Activated CD8-positive, alpha-beta memory T cell treated with anti-CD3 and anti-CD28 coated beads for 36 hours (primary cell): ENCODE data around the gene TNFSF15. TPM values are rescaled to one million over a fixed set of nuclear protein-coding genes. Genes with fewer than 3 reads are reported as not detected.

ENCODE experiments used
- CTCF ChIA-PET: fragments of 350-600 bp; sonication (Branson Sonifier 250); formaldehyde crosslinking; loops from one replicate; lab custom pipeline; 2021; ENCODE audit warnings: antibody characterized with exemption; lab: Charles Lee
- POLR2A ChIA-PET: fragments of 350-600 bp; sonication (Branson Sonifier 250); formaldehyde crosslinking; loops from one replicate; lab custom pipeline; 2021; ENCODE audit warnings: antibody characterized with exemption; lab: Charles Lee
- total RNA-seq, 2 experiments: library from RNA; stranded (reverse); gene quantifications; one replicate each; pipeline ENCODE4 v1.2.3, GENCODE V29; 2021

The TNFSF15 gene
- total RNA-seq, 2 experiments from 2014 or later: 0.23 to 0.29 TPM

DNA sequence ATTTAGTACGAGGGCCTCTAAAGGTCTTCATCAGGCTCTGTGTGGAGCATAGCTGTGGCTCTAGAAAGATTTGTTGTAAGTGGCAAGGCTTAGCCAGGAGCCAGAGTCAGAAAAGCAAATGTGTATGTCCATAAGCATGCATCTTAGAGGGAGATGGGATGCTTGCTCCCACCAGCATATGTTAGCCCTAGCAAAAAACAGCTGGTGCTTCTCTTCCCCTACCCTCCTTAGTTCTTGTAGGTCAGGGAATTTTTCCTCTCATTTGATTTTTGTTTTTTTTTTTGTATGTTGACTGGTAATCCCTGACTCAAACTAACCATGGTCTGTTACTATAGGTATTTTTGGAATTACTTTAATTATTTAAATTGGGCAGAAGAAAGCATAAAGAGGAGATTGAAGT lies 7.7 kb downstream of the TNFSF15 start:
- ChIA-PET POLR2A (no interaction called here), CTCF (no interaction called here)

DNA sequence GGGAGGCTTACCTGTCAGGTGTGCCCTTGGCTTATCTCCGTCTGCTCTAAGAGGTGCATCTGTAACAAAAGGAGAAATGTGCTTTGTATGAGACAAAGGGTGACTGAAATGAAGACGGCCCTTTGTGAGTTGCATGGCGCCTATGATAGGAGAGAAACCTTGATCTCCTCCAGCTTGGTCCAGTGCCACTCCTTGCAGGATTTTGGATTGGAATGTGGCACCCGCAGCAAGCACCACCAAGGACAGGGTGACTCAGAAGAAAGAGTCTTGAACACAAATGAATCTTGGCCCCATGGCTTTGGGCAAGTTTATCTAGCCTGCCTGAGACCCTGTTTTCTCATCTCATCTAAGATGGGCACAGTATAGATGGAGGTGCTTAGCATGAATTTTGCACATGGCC lies 13.4 kb downstream of the TNFSF15 start:
- ChIA-PET CTCF (no interaction called here), POLR2A (no interaction called here)

DNA sequence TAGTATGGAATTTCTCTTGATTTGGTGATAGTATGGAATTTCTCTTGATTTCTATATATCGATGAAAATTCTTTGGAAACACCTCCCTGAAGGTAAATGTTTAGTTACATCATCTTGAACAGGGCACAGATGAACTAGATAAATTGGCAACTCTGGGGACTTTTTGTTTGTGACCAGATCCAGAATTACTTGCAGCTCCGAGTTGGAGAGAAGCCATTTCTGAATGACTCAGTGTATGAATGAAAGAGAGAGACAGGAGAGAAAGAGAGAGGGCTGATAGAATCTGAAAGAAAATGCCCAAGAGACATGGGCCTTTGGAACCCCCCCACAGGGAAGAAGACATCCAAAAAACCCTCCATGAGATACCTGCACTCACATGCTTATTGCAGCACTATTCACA lies 14.1 kb downstream of the TNFSF15 start:
- ChIA-PET CTCF (no interaction called here), POLR2A (no interaction called here)

DNA sequence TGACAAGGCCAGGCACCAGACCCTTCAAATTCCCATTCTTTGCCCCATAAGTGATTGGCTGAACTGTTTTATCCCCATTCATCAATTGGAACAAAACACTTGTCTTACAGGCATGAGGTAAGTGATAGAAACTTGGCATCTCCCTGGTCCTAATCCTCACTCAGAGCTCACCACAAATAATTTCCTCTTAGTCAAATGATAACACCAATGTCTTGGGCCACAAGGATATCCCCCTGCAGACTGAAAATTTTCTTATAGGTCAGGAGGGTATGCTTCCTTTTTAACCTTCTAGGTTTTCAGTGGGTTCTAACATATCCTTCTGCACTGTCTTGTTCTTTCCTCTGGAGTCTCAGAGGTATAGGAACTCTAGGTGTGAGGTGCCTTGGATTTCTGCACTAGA lies 14.5 kb downstream of the TNFSF15 start:
- CTCF ChIA-PET: no interaction called here

DNA sequence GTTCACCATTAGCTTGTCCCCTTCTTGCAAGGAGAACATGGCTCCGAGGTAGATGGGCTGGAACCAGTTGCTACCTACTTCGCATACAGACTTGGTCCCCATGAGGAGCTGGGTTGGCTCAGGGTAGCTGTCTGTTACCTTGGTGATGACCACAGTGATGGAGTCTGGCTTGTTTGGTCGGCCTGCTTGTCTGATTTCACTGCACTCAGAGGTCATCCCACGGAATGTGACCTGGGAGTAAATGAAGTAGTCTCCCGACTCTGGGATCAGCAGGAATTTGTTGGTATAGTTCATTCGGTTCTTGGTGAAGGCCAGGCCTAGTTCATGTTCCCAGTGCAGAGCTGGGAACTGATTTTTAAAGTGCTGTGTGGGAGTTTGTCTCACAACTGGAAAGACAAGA lies 15.3 kb downstream of the TNFSF15 start:
- ChIA-PET CTCF (no interaction called here), POLR2A (no interaction called here)

More for the DNA sequence above, 14.5 kb downstream of the TNFSF15 start:
- POLR2A ChIA-PET: no interaction called here

DNA sequence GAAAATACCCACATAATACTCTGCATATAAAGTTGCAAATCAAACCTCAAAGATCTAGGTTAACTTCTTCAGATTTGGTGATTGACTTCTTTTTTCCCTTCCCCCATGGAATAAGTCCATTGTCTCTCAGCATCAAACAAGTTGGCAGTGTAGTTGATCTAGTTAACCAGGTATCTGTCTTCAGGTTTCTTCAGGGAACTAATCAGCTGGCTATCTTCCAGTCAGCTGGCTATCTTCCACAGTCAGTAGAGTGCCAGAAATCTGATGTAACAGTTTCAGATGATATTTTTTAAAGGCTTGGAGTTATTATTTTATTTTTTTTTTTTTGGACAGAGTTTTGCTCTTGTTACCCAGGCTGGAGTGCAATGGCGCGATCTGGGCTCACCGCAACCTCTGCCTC lies 16.8 kb downstream of the TNFSF15 start:
- ChIA-PET POLR2A (no interaction called here), CTCF (no interaction called here)

DNA sequence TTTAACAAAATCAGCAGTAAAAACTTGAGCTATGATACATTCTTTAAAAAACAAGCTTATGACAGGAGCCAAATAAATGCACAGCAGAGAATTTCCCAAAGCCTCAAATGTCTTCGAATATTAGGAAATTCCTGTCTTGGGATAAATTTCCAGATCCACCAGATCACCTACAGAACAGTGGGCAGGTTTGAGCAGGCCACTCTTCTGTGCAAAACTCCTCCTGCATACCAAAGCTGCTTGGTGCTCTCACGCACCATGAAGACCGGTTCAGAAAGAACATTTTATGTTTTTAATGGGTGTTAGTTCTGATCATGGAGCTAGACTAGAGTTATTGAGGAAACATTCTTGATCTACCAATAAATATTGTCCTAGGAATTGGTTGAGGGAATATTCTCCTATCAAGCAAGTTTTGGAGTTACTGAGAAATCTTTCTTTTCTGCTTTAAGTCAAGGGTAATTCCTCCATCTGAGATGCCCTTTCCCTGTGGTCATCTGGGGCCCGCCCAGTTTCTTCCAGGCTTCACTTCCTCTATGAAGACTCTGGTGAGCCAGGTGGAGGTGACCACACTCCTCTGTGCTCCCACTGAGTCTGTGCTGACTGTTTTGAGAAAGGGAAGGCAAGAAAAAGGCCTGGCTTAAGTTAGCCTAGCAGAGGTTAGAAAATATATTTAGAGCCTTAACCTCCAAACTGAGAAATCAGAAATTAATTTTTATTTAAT lies 17.9 kb downstream of the TNFSF15 start:
- ChIA-PET CTCF (no interaction called here), POLR2A (no interaction called here)

DNA sequence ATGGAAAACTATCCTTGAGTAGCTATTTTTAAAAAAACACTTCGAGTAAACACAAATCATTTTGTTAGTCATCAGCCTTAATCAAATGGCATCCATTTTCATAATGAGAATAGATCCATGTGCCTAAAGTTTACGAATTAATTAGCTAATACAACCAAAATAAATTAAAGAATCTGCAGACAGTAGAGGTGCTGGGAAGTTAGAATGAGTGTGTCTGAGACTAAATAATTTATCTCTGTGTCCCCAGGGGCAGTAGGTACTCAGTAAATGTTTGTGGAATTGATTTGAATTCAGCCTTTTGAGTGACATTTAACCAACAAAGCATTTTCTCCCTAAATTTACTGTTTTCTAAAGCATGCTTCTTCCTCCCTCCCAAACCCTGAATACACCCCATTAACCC lies 18.6 kb downstream of the TNFSF15 start:
- CTCF ChIA-PET: no interaction called here
- POLR2A ChIA-PET: no interaction called here

DNA sequence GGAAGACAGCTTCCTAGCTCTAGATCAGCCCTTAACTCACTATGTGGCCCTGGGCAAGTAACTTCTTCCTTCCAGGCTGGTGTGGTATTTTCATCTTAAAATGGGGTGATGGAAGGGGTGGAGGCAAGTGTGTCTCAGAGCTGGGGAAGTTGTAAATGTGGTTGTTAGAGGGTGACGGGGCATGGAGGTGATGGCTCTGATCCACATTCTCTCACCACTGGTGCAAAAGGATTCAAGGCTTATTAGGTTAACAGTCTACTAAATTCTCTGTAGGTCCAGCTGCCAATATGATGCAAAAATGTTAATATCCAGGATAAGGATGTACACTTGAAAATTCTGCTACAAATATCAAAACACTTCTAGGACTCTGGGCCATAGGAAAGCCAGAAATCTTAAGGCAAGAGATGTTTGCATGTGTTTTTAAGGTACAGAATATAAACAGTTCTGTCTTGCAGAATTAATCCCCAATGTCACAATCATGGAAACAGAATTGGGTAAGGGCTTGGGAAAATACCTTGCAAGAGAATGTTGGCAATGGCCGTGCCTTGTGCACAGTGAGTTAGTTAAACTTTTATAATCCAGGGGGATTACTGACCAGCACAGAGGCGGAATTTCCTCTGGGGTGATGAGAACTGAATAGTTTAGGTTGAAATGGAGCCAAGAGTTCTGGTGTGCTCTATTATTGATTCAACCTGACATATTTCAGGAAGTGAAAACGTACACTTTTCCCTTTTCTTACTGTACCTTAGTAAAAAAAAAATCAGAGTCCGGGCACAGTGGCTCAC lies 19.8 kb downstream of the TNFSF15 start:
- ChIA-PET POLR2A (no interaction called here), CTCF (no interaction called here)

DNA sequence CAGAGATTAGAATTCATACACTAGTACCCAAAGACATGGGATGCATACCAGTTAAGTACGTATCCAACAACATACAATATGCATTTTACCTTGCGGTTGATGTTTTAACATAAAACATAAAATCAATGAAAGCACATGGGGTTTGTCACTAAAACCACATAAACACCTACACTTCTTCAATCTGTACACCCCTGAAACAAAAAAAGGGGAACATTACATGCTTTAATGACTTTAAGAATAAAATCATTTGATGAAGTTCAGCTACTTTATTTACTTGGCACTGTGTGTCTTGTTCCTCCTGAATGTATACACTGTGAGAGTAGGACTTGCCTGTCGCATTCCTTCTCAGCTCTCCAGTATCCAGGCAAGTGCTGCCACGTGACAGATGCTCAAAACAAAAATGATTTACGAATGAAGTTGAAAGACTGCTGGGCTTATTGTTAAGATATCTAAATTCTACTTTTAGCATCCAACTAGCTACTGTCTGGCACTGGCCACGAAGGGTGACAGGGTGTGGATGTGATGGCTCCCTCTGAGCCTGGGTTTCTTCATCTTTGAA lies 21.0 kb downstream of the TNFSF15 start:
- ChIA-PET CTCF (no interaction called here), POLR2A (no interaction called here)

DNA sequence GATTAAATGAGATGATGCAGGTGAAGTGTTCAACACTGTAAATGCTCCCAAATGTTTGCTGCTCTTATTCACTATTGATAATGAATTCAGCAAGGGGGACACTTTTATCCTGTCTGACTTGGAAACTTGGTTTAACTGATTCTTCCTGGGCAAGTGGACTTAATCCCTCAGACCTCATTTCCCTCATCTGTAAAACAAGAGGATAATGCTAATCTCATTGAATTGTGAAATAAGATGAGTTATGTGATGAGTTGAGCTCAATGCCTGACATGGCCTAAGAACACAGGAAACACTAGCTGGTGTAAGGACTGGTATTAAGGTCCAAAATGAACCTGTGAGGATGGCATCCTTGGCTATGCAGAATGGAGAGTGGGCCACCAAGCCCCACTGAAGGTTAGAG lies 23.3 kb downstream of the TNFSF15 start:
- ChIA-PET CTCF (interaction anchor here (0.6 kb wide), 1 partner anchor 9 kb away, joined by 3 read pairs; no protein-coding TSS in a partner anchor), POLR2A (no interaction called here)

DNA sequence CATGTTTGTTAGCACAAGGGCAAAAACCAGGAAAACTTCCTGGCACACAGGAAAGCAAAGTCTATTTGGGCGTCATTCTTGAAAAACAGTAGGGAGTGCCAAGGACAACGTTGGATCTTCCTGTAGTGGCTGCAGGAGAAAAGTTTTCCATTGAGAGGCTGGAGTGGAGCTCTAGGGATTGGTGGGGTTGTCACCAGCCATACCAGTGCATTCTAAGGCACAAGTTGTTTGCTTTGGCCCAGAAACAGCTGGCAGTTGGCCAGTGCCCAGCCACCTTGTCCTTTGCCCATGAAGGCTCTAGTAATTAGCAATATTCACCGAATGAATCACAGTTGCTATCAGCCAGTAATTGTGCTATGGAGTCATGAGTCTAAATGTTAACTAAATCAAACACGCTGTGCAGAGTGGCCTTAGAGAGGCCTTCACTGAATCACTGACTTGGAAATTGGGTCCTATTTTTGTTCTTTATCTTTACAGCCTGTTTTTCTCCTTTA lies 26.4 kb downstream of the TNFSF15 start:
- ChIA-PET POLR2A (no interaction called here), CTCF (interaction anchor here (1.6 kb wide), 1 partner anchor 127 kb away, joined by 3 read pairs; no protein-coding TSS in a partner anchor)

DNA sequence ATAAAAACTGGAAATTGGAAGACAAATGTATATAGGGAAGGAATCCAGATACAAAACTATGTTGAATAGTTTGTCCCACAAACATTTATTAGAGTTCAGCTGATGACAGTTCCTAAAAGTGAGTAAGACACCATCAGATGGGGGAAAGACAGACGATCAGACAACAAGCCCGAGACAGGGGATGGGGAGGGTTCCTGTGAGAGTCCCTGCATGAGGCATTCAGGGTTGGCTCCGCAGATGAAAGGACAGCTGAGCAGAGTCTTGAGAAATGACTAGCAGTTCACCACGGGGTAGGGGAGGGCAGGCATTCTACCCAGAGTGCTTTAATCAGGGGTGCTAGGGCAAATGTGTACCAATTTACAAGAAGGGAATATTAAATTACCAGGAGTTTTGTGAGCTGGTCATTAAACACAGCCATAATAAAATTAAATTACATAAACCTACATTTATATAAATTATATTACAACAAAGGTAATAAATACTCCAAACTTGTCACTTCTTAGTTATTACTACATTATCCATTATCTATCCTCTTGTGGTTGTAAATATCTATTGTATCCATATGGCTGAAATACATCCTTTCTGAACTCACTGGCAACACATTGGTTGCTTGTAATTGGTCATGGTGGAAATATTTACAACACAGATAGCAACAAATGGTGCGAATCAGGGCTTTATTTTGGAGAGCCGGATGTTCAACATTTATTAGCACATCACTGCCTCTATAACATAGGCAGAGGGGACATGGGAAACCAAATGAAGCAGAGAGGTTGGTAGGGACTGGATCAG lies 27.8 kb downstream of the TNFSF15 start:
- CTCF ChIA-PET: no interaction called here
- POLR2A ChIA-PET: no interaction called here

DNA sequence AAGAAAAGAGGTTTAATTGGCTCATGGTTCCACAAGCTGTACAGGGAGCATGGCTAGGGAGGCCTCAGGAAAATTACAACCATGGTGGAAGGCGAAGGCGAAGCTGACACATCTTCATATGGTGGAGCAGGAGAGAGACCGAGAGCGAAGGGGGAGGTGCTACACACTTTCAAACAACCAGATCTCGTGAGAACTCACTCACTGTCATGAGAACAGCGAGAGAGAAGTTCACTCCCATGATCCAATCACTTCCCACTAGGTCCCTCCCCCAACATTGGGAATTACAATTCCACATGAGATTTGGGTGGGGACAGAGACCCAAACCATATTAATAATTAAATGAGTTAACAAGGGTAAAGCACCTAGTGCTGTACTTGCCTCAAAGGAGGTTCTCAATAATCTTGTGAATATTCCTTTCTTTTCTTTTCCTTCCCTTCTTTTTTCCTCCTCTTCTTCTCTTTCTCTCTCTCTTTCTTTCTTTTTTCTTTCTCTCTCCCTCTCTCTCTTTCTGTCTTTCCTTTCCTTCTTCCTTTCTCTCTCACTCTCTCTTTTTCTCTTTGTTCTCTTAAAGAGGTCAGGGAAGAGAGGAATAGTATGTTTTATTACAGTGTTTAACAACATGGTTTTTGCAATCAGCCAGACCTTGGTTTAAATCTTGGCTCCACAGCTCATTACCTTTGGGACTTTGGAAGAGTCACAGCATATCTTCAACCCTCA lies 29.0 kb downstream of the TNFSF15 start:
- ChIA-PET POLR2A (no interaction called here), CTCF (no interaction called here)

DNA sequence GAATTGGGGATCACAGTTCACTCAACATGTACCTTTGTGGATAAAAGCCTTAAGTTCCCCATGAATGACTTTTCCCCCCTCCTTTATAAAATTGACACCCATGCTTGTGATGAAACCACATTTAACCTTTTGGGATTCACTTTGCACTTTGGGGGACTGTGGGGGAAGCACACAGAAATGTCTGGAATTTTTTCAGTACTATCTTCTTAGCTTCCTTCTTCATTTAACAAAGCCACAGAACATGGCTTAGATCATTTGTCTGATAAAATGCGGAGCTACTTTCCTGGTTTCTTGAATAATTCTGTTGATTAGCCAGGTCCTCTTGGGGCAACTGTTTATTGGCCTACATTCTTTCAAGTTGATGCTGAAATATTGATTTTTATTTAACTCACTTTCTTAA lies 29.9 kb downstream of the TNFSF15 start:
- ChIA-PET CTCF (no interaction called here), POLR2A (no interaction called here)

DNA sequence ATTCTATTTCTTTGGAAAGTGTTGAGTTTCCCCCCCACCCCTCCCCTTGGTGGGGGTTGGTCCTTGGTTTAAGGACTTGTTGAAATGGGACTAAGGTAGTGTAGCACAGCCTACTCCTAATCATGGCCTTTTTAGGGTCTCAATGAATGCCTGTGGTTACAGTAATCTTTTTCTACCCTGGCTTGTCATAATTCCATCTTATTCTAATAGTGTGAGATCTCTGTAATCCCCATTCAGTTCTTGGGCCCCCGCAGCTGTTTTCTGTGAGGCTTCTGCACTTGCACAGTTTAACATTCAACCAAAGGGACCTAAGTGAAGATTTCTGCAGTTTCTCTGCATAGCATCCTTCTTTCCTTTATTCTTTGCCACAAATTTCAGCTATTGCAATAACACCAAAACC lies 30.7 kb downstream of the TNFSF15 start:
- ChIA-PET POLR2A (no interaction called here), CTCF (no interaction called here)

DNA sequence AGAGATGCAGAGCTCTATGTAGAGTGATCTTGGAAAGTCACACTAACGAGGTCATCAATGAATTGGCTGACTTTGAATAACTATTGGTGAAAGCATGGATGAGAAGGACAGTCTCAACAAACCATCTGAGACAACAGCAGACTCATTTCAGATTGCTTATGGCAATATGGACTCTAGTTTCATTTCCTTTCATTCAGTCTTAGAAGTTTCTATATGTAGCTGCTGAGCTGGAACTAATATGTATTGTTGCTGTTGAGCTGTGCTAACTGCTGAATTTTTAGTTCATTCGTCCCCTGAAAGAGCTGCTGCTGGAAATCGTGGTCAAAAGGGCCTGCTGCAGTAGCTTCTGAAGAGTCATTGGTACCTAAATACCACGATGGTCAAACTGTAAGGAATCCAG lies 31.3 kb downstream of the TNFSF15 start:
- ChIA-PET CTCF (no interaction called here), POLR2A (no interaction called here)

DNA sequence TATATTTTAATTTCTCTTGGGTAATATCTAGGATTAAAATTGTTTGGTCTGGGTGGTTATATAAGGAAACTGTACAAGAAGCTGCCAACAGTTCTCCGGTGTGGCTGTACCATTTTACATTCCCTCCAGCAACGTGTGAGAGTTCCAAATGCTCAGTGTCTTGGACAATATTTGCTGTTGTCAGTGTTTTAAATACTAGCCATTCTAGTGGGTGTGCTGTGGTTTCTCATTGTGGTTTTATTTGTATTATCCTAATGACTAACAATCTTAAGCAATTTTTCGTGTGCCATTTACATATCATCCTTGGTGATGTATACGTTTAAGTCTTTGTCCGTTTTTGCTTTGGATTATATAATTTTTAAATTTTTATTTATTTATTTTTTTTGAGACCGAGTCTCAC lies 34.0 kb downstream of the TNFSF15 start:
- CTCF ChIA-PET: no interaction called here
- POLR2A ChIA-PET: no interaction called here

DNA sequence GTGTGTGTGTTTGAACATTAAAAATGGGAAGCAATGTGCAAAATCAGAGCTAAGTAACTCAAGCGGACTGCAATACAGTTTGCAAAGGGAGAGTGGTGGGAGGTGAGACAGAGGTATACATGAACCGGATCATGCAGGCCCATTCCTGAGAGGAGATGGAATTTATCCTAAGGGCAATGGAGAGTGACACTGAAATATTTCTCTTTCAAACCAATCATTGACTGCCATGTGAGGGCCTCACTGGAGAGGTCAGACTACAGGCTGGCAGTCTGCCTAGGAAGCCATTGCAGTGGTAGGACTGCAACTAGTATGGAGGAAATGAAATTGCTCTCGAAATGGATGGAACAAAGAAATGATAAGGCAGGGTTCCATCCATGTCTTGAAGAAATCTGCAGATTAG lies 34.8 kb downstream of the TNFSF15 start:
- POLR2A ChIA-PET: no interaction called here
- CTCF ChIA-PET: no interaction called here
